H9 (cell line): ENCODE measurements around the gene KRTAP10-10. TPM values are rescaled to one million over a fixed set of nuclear protein-coding genes. Genes with fewer than 3 reads are reported as not detected.

Experiments
- DNase-seq: peaks from one replicate; pipeline ENCODE4 v3.0.0-alpha.2; 2017
- H2AFZ ChIP-seq: one replicate; pipeline ENCODE4 v1.6.1; 2013; ENCODE audit warnings: mild to moderate bottlenecking, low read length, control low read depth, moderate library complexity
- H2AK5ac ChIP-seq: 2 replicates; pipeline ENCODE4 v1.6.1; 2013; ENCODE audit warnings: low read length, control low read depth, mixed read lengths; ENCODE audit not compliant: insufficient read length
- H2BK120ac ChIP-seq: one replicate; pipeline ENCODE4 v1.6.1; 2013; ENCODE audit warnings: low read depth, mild to moderate bottlenecking, low read length, control low read depth, inconsistent platforms; ENCODE audit not compliant: poor library complexity, severe bottlenecking
- H2BK12ac ChIP-seq: 2 replicates; pipeline ENCODE4 v1.6.1; 2013; ENCODE audit warnings: low read length, control low read depth, mixed read lengths, low read depth; ENCODE audit not compliant: insufficient read length
- H2BK15ac ChIP-seq: 2 replicates; pipeline ENCODE4 v1.6.1; 2013; ENCODE audit warnings: low read depth, low read length, control low read depth
- H2BK20ac ChIP-seq: one replicate; pipeline ENCODE4 v1.6.1; 2013; ENCODE audit warnings: low read depth, mild to moderate bottlenecking, low read length, control low read depth, inconsistent platforms; ENCODE audit not compliant: poor library complexity, severe bottlenecking
- H2BK5ac ChIP-seq: 2 replicates; pipeline ENCODE4 v1.6.1; 2013; ENCODE audit warnings: low read length, control low read depth, mixed read lengths; ENCODE audit not compliant: insufficient read length
- H3K14ac ChIP-seq: 2 replicates; pipeline ENCODE4 v1.6.1; 2013; ENCODE audit warnings: low read length, control low read depth; ENCODE audit not compliant: insufficient read depth
- H3K18ac ChIP-seq: 2 replicates; pipeline ENCODE4 v1.6.1; 2013; ENCODE audit warnings: low read depth, mild to moderate bottlenecking, mixed read lengths, low read length, control low read depth; ENCODE audit not compliant: insufficient read length
- H3K23ac ChIP-seq: 2 replicates; pipeline ENCODE4 v1.6.1; 2013; ENCODE audit warnings: low read length, control low read depth, mixed read lengths, low read depth; ENCODE audit not compliant: insufficient read length
- H3K23me2 ChIP-seq: 2 replicates; pipeline ENCODE4 v1.6.1; 2013; ENCODE audit warnings: low read depth, mild to moderate bottlenecking, mixed read lengths, low read length, control low read depth; ENCODE audit not compliant: insufficient read length, poor library complexity, severe bottlenecking
- H3K27ac ChIP-seq: 2 replicates; pipeline ENCODE4 v1.5.1; 2013; ENCODE audit warnings: low read length, control low read depth, mixed read lengths, low read depth; ENCODE audit not compliant: insufficient read length
- H3K27me3 ChIP-seq: 2 replicates; pipeline ENCODE4 v1.6.1; 2013; ENCODE audit warnings: low read length, control low read depth, inconsistent platforms; ENCODE audit not compliant: insufficient read depth
- H3K4ac ChIP-seq: 2 replicates; pipeline ENCODE4 v1.6.1; 2013; ENCODE audit warnings: low read depth, mild to moderate bottlenecking, control low read depth, inconsistent platforms, low read length, moderate library complexity
- H3K4me1 ChIP-seq: 2 replicates; pipeline ENCODE4 v1.6.1; 2013; ENCODE audit warnings: low read length, control low read depth, inconsistent platforms; ENCODE audit not compliant: insufficient read depth
- H3K4me2 ChIP-seq: 2 replicates; pipeline ENCODE4 v1.6.1; 2013; ENCODE audit warnings: low read length, control low read depth, mixed read lengths; ENCODE audit not compliant: insufficient read length, insufficient read depth
- H3K56ac ChIP-seq: 2 replicates; pipeline ENCODE4 v1.6.1; 2013; ENCODE audit warnings: low read depth, mild to moderate bottlenecking, mixed read lengths, low read length, control low read depth; ENCODE audit not compliant: insufficient read length
- H3K79me1 ChIP-seq: 2 replicates; pipeline ENCODE4 v1.6.1; 2013; ENCODE audit warnings: low read depth, mild to moderate bottlenecking, moderate library complexity, low read length, control low read depth, inconsistent platforms; ENCODE audit not compliant: insufficient read depth, poor library complexity, severe bottlenecking
- H3K79me2 ChIP-seq: 2 replicates; pipeline ENCODE4 v1.6.1; 2013; ENCODE audit warnings: low read length, control low read depth, inconsistent platforms; ENCODE audit not compliant: insufficient read depth
- H3K9ac ChIP-seq: 2 replicates; pipeline ENCODE4 v1.6.1; 2013; ENCODE audit warnings: low read length, control low read depth, mixed read lengths; ENCODE audit not compliant: insufficient read length; ENCODE audit errors: extremely low read depth
- H3K9me3 ChIP-seq: one replicate; pipeline ENCODE4 v1.6.1; 2013; ENCODE audit warnings: low read depth, low read length, inconsistent platforms; ENCODE audit not compliant: control insufficient read depth
- H3T11ph ChIP-seq: one replicate; pipeline ENCODE4 v1.6.1; 2013; ENCODE audit warnings: mild to moderate bottlenecking, low read length, control low read depth, inconsistent platforms
- H4K20me1 ChIP-seq: one replicate; pipeline ENCODE4 v1.6.1; 2013; ENCODE audit not compliant: control insufficient read depth, insufficient read length, insufficient read depth
- H4K5ac ChIP-seq: 2 replicates; pipeline ENCODE4 v1.6.1; 2013; ENCODE audit warnings: low read depth, mild to moderate bottlenecking, mixed read lengths, low read length, control low read depth; ENCODE audit not compliant: insufficient read length
- H4K8ac ChIP-seq: replicated peaks from 2 replicates; pipeline ENCODE4 v1.6.1; 2013; ENCODE audit warnings: low read length, control low read depth, mixed read lengths, low read depth; ENCODE audit not compliant: insufficient read length
- H4K91ac ChIP-seq: 2 replicates; pipeline ENCODE4 v1.6.1; 2013; ENCODE audit warnings: low read depth, mild to moderate bottlenecking, moderate library complexity, mixed read lengths, low read length, control low read depth; ENCODE audit not compliant: insufficient read length
- H3K27ac Mint-ChIP-seq, 3 experiments: 2 replicates in 2 of 3; 3 replicates in 1 of 3; pipeline ENCODE4 v1.8.0; 2020 to 2021; ENCODE audit warnings: mixed read lengths in 3 of 3, mild to moderate bottlenecking in 1 of 3, moderate library complexity in 1 of 3
- H3K27me3 Mint-ChIP-seq: 2 replicates; pipeline ENCODE4 v1.8.0; 2021; ENCODE audit warnings: low read depth, mild to moderate bottlenecking, moderate library complexity, mixed read lengths
- H3K36me3 Mint-ChIP-seq, 3 experiments: 2 replicates in 2 of 3; 3 replicates in 1 of 3; pipeline ENCODE4 v1.8.0; 2020 to 2021; ENCODE audit warnings: low read depth in 3 of 3, mixed read lengths in 3 of 3; ENCODE audit not compliant: insufficient read depth in 1 of 3
- H3K4me1 Mint-ChIP-seq, 2 experiments: 2 replicates each; pipeline ENCODE4 v1.8.0; 2020; ENCODE audit warnings: mixed read lengths in 2 of 2
- H3K4me3 Mint-ChIP-seq, 2 experiments: 2 replicates in 1 of 2; 3 replicates in 1 of 2; pipeline ENCODE4 v1.8.0; 2020 to 2021; ENCODE audit warnings: mild to moderate bottlenecking in 2 of 2, mixed read lengths in 2 of 2, moderate library complexity in 1 of 2
- H3K9me3 Mint-ChIP-seq, 2 experiments: 2 replicates in 1 of 2; 3 replicates in 1 of 2; pipeline ENCODE4 v1.8.0; 2020; ENCODE audit warnings: mild to moderate bottlenecking in 2 of 2, mixed read lengths in 2 of 2, moderate library complexity in 1 of 2
- CTCF ChIP-seq: fragments of 200-600 bp; sonication (generic); conservative IDR thresholded peaks from 3 replicates; pipeline ENCODE4 v1.8.0; 2021; ENCODE audit warnings: antibody characterized with exemption, mild to moderate bottlenecking
- WGBS: extraction: QIAGEN DNeasy Blood & Tissue Kit; methylation state at CpG from one replicate; pipeline ENCODE4 v1.1.7; 2013; ENCODE audit warnings: missing lambda C conversion rate, low lambda C conversion rate, mixed read lengths; ENCODE audit not compliant: insufficient read length; ENCODE audit errors: extremely low coverage; 5-methylcytosine and 5-hydroxymethylcytosine counted together
- total RNA-seq: library from RNA; stranded (reverse); gene quantifications from 2 replicates; pipeline ENCODE4 v1.2.1, GENCODE V29; 2021

Gene KRTAP10-10
- total RNA-seq, 1 experiment from 2014 or later = not detected

- Mint-ChIP-seq H3K36me3 (peaks cover 8 to 26% (median 21%) of the 10 kb centered on the region in 3 experiments), H3K27me3 (peaks cover 9% of the 10 kb centered on the region), H3K9me3 (peaks cover 33 to 38% of the 10 kb centered on the region in 2 experiments), H3K27ac (no peak overlapping the region), H3K4me1 (peaks cover 11 to 17% of the 10 kb centered on the region in 2 experiments), H3K4me3 (no peak overlapping the region)
- Histone ChIP-seq H2BK15ac (no peak overlapping the region), H3K18ac (no peak overlapping the region), H2AFZ (no peak overlapping the region), H2AK5ac (no peak overlapping the region), H4K91ac (no peak overlapping the region), H2BK5ac (no peak overlapping the region), H3K79me2 (no peaks in the 10 kb centered on the region), H3K4me1 (no peaks in the 10 kb centered on the region), H3K14ac (no peak overlapping the region), H3K27ac (no peak overlapping the region), H2BK20ac (no peak overlapping the region), H3K23me2 (no peaks in the 10 kb centered on the region), H3K4ac (no peak overlapping the region), H2BK12ac (no peak overlapping the region), H3K9ac (no peak overlapping the region), H3K4me2 (no peak overlapping the region), H3K9me3 (peaks cover 9% of the 10 kb centered on the region), H3K27me3 (no peaks in the 10 kb centered on the region), H3K56ac (no peak overlapping the region), H2BK120ac (no peak overlapping the region), H3K79me1 (no peaks in the 10 kb centered on the region), H3T11ph (no peak overlapping the region), H3K23ac (no peak overlapping the region), H4K20me1 (no peaks in the 10 kb centered on the region), H4K5ac (no peak overlapping the region), H4K8ac (no peak overlapping the region)
- TF ChIP-seq CTCF = no peak
- no CpG with 5 or more reads among the region's 4 CpGs for WGBS
- DNase-seq = no peak
Measured at GRCh38 chr21:44611551-44611950, 25.6 kb upstream of the KRTAP10-10 start.
